Astrocyte of the cerebellum (primary cell): ENCODE measurements around the gene GNB5.
"Not testable (repeated sequence)": the region's sequence is repeated elsewhere in the genome, so short reads cannot be mapped to it uniquely, and the experiment has no call there.

Experiments
- DNase-seq: peaks from one replicate; pipeline ENCODE4 v3.0.0-alpha.2; 2011; ENCODE audit warnings: low read depth
- H3K4me3 ChIP-seq: 2 replicates; pipeline ENCODE4 v1.5.1; 2011; ENCODE audit warnings: mild to moderate bottlenecking, low read depth, low read length, moderate library complexity
- in situ Hi-C: cut with HindIII; loops from 2 replicates; pipeline ENCODE4 v1.10.0; 2017; ENCODE audit warnings: low sequenced_read_pairs
- TF ChIP-seq, protein P1 (sequence below): IDR thresholded peaks from 2 replicates; pipeline ENCODE4 v1.5.1; 2012; ENCODE audit warnings: low read length, low read depth, moderate library complexity, mild to moderate bottlenecking; ENCODE audit errors: missing control alignments

GNB5 gene

DNA sequence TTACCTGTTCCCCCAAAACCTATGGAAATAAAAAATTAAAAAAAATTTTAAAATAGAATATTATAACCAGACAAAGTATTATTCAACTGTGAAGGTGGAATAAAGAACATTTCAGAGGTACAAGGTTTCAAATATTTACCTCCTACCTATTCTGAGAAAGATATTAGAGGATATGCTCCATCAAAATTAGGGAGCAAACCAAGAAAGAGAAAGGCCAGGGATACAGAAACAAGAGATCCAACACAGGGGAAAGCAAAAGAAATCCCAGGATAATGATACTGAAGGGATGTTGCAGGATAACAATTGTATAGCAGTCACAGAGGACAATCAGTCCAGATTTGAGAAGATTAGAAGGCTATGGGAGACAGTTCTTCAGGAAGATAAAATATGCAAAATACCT, 101.0 kb downstream of the GNB5 start:
- in situ Hi-C loops, result no loop called here
- H3K4me3 ChIP-seq, result no peak overlapping the region
- DNase-seq, result no peak
- TF ChIP-seq, protein P1, sequence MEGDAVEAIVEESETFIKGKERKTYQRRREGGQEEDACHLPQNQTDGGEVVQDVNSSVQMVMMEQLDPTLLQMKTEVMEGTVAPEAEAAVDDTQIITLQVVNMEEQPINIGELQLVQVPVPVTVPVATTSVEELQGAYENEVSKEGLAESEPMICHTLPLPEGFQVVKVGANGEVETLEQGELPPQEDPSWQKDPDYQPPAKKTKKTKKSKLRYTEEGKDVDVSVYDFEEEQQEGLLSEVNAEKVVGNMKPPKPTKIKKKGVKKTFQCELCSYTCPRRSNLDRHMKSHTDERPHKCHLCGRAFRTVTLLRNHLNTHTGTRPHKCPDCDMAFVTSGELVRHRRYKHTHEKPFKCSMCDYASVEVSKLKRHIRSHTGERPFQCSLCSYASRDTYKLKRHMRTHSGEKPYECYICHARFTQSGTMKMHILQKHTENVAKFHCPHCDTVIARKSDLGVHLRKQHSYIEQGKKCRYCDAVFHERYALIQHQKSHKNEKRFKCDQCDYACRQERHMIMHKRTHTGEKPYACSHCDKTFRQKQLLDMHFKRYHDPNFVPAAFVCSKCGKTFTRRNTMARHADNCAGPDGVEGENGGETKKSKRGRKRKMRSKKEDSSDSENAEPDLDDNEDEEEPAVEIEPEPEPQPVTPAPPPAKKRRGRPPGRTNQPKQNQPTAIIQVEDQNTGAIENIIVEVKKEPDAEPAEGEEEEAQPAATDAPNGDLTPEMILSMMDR, result no peak

DNA sequence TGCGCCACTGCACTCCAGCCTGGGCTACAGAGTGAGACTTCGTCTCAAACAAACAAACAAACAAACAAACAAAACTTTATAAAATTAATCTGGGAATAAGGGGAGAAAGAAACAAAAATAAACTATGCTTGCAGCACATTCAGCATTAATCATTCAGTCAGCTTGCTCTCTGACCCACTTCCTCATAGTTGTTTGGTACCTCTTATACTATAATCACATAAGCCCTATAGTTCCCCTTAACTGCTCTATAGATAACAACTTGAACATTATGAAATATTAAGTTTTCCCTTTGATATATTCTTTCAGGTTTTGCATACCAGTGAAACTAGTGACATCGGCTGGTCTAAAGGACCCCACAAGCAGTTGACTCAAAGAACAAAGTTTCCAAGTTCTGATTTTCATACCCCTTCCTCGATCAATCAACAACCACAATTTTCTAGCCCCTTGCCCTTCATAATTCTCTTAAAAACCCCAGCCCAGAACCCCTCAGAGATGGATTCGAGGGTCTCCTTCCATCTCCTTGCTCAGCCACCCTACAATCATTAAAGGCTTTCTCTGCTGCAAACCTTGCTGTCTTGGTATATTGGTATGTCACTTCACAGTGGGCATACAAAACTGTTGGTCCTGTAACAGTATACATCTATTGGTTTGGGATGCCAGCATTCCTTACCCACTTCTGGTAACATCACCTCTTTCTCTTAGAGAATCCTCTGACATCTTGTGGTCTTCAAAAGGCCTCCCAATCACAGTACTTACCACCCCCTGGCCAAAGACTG, 105.0 kb downstream of the GNB5 start:
- in situ Hi-C loops, result no loop called here
- H3K4me3 ChIP-seq, result no peak overlapping the region
- TF ChIP-seq, protein P1, result no peak

DNA sequence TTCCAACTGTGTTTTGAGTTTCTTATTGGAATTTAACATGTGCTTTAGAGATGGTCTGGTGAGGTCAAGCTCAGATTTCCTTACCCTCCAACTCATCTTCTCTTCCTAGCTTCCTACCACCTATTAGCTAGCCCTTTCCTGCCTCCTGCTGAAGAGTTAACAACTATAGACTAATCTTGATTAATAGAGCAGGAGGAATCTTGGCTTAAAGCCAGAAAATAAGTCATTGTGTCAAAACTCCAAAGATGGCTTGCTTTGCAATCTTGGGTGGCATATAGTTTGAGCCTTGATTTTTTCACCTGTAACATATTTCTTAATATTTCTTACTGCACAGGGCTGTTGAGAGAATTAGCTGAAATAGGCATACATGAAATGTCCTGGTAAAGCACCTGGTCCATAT, 105.9 kb downstream of the GNB5 start:
- TF ChIP-seq, protein P1, result no peak
- H3K4me3 ChIP-seq, result no peak overlapping the region
- in situ Hi-C loops, result no loop called here
- DNase-seq, result no peak

More for the DNA sequence above, 105.0 kb downstream of the GNB5 start:
- no peak for DNase-seq

DNA sequence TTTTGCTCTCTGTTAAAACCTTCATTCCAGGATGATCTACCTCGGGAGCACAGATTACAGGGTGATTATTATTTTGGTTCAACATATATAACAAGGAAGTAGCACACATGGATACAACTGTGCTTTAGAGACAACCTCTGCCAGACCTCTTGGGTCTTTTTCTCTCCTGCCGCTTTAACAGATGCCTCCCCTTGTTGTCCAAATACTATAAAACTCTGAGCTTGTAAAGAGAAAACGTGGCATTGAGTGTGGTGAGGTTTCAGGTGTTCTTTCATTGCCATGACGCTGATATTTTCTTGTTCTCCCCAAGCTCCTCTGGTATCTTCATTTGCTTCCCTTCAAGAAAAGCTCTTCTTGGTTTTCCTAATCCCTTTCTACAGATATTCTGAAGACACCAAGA, 107.6 kb downstream of the GNB5 start:
- in situ Hi-C loops, result no loop called here
- TF ChIP-seq, protein P1, result no peak
- no peak overlapping the region for H3K4me3 ChIP-seq
- no peak for DNase-seq

DNA sequence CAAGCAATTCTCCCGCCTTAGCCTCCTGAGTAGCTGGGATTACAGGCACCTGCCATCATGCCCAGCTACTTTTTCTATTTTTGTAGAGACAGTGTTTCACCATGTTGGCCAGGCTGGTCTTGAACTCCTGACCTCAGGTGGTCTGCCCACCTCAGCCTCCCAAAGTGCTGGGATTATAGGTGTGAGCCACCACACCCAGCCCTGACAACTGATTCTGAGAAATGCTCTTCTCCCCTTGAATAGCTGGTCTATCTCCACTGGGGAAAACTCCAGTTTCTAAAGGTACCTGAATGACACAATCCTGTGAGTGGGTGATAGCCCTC, 108.2 kb downstream of the GNB5 start:
- in situ Hi-C loops, DNase-seq, H3K4me3 ChIP-seq: not testable (repeated sequence)

DNA sequence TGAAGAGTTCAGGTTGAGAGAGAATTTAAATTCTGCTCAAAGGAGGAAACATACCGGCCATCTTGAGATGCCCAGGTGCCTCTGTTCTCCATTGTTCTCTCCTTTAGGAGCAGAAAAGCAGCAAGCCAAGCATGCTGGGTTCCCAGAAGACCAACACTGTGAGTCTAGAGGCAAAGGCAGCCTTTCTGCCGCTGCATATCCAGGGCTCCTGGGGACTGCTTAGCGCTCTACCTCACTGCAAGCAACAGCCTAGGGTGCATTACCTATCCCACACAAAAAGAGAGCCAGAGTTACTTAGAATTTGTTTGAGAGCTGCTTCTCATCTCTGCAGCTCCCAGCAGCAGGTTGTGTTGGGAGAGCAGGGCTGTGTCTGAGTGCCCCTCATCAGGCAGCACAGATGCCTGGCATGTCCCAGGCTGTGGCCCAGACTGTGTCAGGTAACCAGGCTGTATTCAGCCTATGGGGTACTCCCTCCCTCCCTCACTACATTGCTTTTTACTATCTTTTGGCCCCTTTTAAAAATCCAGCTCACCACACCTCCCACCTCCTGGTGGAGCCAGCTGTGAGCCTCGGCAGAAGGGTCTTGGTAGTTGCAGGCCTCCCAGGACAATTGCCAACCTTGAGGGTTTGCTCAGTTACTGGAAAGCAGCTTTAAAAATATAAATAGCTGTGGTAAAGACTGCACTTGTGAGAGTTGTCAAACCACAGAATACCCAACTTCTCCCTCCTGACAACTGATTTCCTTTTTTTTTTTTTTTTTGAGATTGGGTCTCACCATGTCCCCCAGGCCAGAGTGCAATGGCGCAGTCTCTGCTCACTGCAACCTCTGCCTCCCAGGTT, 108.8 kb downstream of the GNB5 start:
- TF ChIP-seq, protein P1, result peak; percentile 23
- H3K4me3 ChIP-seq, result no peak overlapping the region
- DNase-seq, result peak; percentile 90
- in situ Hi-C loops, result no loop called here

DNA sequence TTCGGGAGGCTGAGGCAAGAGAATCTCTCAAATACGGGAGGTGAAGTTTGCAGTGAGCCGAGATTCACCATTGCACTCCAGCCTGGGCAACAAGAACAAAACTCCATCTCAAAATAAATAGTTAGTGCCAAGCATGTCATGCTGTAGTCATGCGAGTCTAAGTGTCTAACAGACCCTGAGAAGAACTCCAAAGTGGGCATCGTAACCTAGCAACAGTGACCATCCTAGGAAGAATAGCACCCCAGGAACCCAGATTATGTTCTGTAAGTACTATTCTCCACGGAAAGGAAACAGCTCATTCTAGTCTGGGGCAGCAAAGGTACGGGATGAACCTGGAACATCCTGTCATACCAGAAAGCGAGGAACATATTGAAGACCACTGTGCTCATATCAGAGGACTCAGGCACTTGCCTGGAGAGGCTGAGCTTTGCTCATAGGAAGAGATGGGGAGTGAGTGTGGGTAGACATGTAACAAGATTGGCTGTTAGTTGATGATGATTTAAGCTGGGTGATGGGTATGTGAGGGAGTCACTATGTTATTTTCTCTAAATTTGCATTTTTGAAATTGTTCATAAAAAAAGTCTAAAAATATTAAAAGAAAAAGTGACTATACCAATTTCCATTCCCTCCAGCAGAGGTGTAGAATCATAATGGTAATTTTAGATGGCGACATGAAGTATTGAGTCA, 110.3 kb downstream of the GNB5 start:
- no peak overlapping the region for H3K4me3 ChIP-seq
- TF ChIP-seq, protein P1, result no peak
- no peak for DNase-seq
- in situ Hi-C loops, result no loop called here
